Neural crest cell (in vitro differentiated cells): ENCODE data around the gene NMS. TPM values are rescaled to one million over a fixed set of nuclear protein-coding genes. Genes with fewer than 3 reads are reported as not detected.
A peak's percentile ranks its signal among the peaks of the same experiment; 100 is the strongest.

Source experiments
- DNase-seq: peaks from one replicate; pipeline ENCODE4 v3.0.0; 2021; ENCODE audit warnings: low read depth, mixed read lengths, low spot score
- H3K27ac Mint-ChIP-seq: one replicate; pipeline ENCODE4 v1.8.0; 2021; ENCODE audit warnings: mild to moderate bottlenecking, mixed read lengths; ENCODE audit not compliant: unreplicated experiment
- H3K27me3 Mint-ChIP-seq: 2 replicates; pipeline ENCODE4 v1.8.0; 2021; ENCODE audit warnings: low read depth, mild to moderate bottlenecking, mixed read lengths
- H3K36me3 Mint-ChIP-seq: 2 replicates; pipeline ENCODE4 v1.8.0; 2021; ENCODE audit warnings: low read depth, mild to moderate bottlenecking, mixed read lengths
- H3K4me1 Mint-ChIP-seq: 2 replicates; pipeline ENCODE4 v1.8.0; 2021; ENCODE audit warnings: mixed read lengths
- H3K4me3 Mint-ChIP-seq: one replicate; pipeline ENCODE4 v1.8.0; 2021; ENCODE audit warnings: mild to moderate bottlenecking, mixed read lengths
- H3K9me3 Mint-ChIP-seq: 2 replicates; pipeline ENCODE4 v1.8.0; 2021; ENCODE audit warnings: mixed read lengths
- total RNA-seq: library from RNA; stranded (reverse); gene quantifications from 2 replicates; pipeline ENCODE4 v1.2.1, GENCODE V29; 2021
- TF ChIP-seq, protein P1 (sequence below): fragments of 200-600 bp; sonication (generic); conservative IDR thresholded peaks from 2 replicates; pipeline ENCODE4 v1.5.0; 2021; ENCODE audit warnings: antibody characterized with exemption, mild to moderate bottlenecking

NMS gene
- total RNA-seq, 1 donor from 2014 or later = not detected

DNA sequence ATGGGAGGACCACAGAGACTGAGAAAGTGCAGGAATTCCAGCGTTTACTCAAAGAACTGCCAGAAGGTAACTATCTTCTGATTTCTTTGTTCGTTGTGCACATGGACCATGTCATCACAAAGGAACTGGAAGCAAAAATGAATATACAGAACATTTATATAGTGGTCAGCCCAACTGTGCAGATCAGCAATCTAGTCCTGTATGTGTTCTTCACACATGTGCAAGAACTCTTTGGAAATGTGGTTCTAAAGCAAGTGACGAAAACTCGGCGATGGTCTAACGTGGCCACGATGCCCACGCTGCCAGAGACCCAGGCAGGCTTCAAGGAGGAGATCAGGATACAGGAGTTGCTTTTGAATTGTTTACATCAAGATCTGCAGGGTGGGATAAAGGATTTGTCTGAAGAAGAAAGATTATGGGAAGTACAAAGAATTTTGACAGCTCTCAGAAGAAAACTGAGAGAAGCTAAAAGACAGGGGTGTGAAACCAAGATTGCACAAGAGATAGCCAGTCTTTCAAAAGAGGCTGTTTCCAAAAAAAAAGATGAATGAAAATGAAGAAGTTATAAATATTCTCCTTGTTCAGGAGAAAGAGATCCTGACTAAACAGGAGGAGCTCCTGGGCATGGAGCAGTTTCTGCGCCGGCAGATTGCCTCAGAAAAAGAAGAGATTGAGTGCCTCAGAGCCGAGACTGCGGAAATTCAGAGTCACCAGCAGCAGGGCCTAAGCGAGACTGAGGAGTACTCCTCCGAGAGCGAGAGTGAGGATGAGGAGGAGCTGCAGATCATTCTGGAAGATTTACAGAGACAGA lies 44.5 kb upstream of the NMS start:
- DNase-seq = no peak
- H3K4me1 Mint-ChIP-seq = no peaks in the 10 kb centered on the region
- peaks cover 9% of the 10 kb centered on the region for H3K9me3 Mint-ChIP-seq
- no peaks in the 10 kb centered on the region for H3K36me3 Mint-ChIP-seq
- TF ChIP-seq, protein P1, sequence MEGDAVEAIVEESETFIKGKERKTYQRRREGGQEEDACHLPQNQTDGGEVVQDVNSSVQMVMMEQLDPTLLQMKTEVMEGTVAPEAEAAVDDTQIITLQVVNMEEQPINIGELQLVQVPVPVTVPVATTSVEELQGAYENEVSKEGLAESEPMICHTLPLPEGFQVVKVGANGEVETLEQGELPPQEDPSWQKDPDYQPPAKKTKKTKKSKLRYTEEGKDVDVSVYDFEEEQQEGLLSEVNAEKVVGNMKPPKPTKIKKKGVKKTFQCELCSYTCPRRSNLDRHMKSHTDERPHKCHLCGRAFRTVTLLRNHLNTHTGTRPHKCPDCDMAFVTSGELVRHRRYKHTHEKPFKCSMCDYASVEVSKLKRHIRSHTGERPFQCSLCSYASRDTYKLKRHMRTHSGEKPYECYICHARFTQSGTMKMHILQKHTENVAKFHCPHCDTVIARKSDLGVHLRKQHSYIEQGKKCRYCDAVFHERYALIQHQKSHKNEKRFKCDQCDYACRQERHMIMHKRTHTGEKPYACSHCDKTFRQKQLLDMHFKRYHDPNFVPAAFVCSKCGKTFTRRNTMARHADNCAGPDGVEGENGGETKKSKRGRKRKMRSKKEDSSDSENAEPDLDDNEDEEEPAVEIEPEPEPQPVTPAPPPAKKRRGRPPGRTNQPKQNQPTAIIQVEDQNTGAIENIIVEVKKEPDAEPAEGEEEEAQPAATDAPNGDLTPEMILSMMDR = no peak
- no peak overlapping the region for H3K27ac Mint-ChIP-seq
- H3K27me3 Mint-ChIP-seq = peaks cover 7% of the 10 kb centered on the region
- no peak overlapping the region for H3K4me3 Mint-ChIP-seq

DNA sequence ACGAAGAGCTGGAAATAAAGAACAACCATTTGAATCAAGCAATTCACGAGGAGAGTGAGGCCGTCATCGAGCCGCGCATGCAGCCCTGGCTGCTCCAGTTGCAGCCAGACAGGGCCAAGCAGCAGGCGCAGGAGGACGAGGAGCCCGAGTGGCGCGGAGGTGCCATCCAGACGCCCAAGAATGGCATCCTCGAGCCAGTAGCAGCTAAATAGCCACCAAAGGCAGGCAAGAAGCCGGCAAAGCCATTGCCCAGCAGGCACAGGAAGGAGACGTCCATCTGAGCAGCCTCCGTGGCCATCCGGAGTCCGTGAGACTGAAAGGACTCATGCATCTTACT lies 43.9 kb upstream of the NMS start:
- DNase-seq = no peak
- Mint-ChIP-seq H3K4me3 (no peak overlapping the region), H3K27ac (no peak overlapping the region), H3K4me1 (no peaks in the 10 kb centered on the region), H3K9me3 (peaks cover 9% of the 10 kb centered on the region), H3K27me3 (peaks cover 7% of the 10 kb centered on the region), H3K36me3 (no peaks in the 10 kb centered on the region)
- TF ChIP-seq, protein P1 = no peak

DNA sequence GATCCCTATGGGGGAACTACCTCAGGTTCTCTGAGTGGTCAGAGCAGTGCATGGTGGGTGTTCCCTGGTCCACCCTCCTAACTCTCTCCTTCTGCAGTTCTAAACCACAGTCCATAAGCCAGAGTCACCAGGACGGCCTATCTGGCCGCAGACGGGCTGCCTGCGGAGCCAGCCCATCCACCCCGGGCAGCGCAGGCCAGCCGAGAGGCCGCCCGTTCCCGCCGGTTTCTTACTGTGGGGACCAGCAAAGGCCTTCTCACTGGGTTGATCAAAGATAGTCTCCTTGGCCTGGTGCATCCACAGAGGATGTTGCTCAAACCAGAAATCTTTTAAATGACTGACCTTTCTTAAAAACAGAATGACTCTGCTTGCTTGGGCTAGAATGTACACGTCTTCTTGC lies 43.2 kb upstream of the NMS start:
- Mint-ChIP-seq H3K4me3 (no peak overlapping the region), H3K27ac (no peak overlapping the region), H3K27me3 (peaks cover 7% of the 10 kb centered on the region), H3K9me3 (peaks cover 9% of the 10 kb centered on the region), H3K36me3 (no peaks in the 10 kb centered on the region), H3K4me1 (no peaks in the 10 kb centered on the region)
- TF ChIP-seq, protein P1 = no peak
- no peak for DNase-seq

DNA sequence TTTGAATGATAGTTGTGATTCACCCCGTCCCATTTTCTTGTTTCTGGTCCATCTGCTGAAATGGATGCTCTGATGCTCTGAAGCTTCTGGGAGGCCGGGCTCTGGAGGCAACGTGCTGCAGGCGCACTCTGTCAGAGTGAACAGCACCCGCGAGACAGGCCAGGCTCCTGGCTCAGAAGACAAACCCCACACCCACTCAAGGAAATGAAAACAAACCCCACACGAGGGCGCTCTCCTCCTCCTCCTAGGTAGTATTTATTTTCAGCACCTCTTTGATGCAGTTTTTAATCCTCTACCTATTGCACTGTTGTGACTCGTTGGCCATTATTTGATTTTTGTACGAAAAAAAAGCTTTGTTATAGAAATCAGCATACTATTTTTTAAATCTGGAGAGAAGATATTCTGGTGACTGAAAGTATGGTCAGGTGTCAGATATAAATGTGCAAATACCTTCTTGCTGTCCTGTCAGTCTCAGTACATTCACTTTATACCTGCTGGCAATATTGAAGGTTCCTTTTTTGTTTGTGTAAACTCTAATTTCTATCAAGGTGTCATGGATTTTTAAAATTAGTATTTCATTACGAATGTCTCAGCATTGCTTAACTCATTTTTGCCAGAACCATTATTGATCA lies 42.5 kb upstream of the NMS start:
- no peaks in the 10 kb centered on the region for H3K4me1 Mint-ChIP-seq
- H3K36me3 Mint-ChIP-seq = no peaks in the 10 kb centered on the region
- no peak overlapping the region for H3K4me3 Mint-ChIP-seq
- peaks cover 7% of the 10 kb centered on the region for H3K27me3 Mint-ChIP-seq
- H3K9me3 Mint-ChIP-seq = peaks cover 9% of the 10 kb centered on the region
- TF ChIP-seq, protein P1 = peak; percentile 57
- peak; percentile 35 for DNase-seq
- no peak overlapping the region for H3K27ac Mint-ChIP-seq

DNA sequence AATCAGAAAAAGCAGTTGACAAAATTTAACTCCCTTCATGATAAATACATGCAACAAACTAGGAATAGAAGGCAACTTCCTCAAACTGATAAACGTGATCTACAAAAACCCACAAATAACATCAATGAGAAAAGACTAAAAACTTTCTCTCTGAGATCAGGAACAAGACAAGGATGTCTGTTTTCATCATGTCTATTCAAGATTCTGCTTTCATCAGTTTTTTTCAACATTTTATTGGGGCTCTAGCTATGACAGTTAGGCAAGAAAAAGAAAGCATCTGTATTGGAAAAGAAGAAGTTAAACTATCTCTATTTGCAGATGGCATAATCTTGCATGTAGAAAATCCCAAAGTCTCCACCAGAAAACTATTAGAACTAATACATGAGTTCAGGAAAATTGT lies 40.6 kb upstream of the NMS start:
- peaks cover 12% of the 10 kb centered on the region for H3K27me3 Mint-ChIP-seq
- no peak overlapping the region for H3K4me3 Mint-ChIP-seq
- H3K36me3 Mint-ChIP-seq = no peaks in the 10 kb centered on the region
- H3K9me3 Mint-ChIP-seq = peaks cover 9% of the 10 kb centered on the region
- no peak for DNase-seq
- no peak overlapping the region for H3K27ac Mint-ChIP-seq
- no peaks in the 10 kb centered on the region for H3K4me1 Mint-ChIP-seq
- TF ChIP-seq, protein P1 = no peak
